ENCODE results near the gene CNTFR. TPM values are rescaled to one million over a fixed set of nuclear protein-coding genes. Genes with fewer than 3 reads are reported as not detected.
"Not testable (repeated sequence)": the region's sequence is repeated elsewhere in the genome, so short reads cannot be mapped to it uniquely, and the experiment has no call there.

The CNTFR gene
- total RNA-seq (2021) (3.7 and 4.5 TPM in 2 replicates), Bru-seq, nascent RNA (percentile 30 among the genes with signal in this experiment), BruChase-seq, experiment 1, labeled RNA remaining after a 2-hour chase (percentile 32 among the genes with signal in this experiment), BruChase-seq, experiment 2, labeled RNA remaining after a 6-hour chase (percentile 31 among the genes with signal in this experiment)
- long read RNA-seq, partial matches to known transcripts, result 0 of 2 reads
- long read RNA-seq, other reads (novel, unspliced or antisense), result 0 of 2 reads

- peaks cover 15% of the 10 kb centered on the region for H3K4me1 ChIP-seq (ENCODE audit: insufficient read depth, low read length, poor library complexity, severe bottlenecking)
- DNase-seq (ENCODE audit: low spot score), result peak; percentile 58
- no peaks in the 10 kb centered on the region for H3K9me3 ChIP-seq (ENCODE audit: low read depth, low read length, poor library complexity, severe bottlenecking)
- H3K4me3 ChIP-seq (ENCODE audit: low read depth, low read length, poor library complexity, severe bottlenecking), result peak within 1 kb of the TSS; percentile 60
- CTCF ChIA-PET, result interaction anchor here (0.8 kb wide), 1 partner anchor 185 kb away, joined by 3 read pairs; no protein-coding TSS in a partner anchor
- intact Hi-C loops (cut with micrococcal nuclease; ENCODE audit: unreplicated experiment), result loop anchor here (2.0 to 5.0 kb wide), 3 partner anchors 153 to 258 kb away; no protein-coding TSS in a partner anchor
- peak within 1 kb of the TSS; percentile 49 for H3K27ac ChIP-seq (ENCODE audit: low read depth, low read length, poor library complexity, severe bottlenecking)
- no peaks in the 10 kb centered on the region for H3K36me3 ChIP-seq (ENCODE audit: insufficient read depth, low read length, poor library complexity, severe bottlenecking)
- POLR2A ChIA-PET (ENCODE audit: low non-redundant PET), result no interaction called here
- peaks cover 45% of the 10 kb centered on the region for H3K27me3 ChIP-seq (replicated peaks; ENCODE audit: insufficient read depth, low read depth, low read length, poor library complexity)
- no TSS peak for BruUV-seq (replicated peaks)
- no peak for TF ChIP-seq EZH2 (IDR thresholded peaks at IDR 0.05; ENCODE audit: borderline replicate concordance, low read depth, low read length, poor library complexity, severe bottlenecking)
- no peak for TF ChIP-seq CTCF (conservative IDR thresholded peaks at IDR 0.05; ENCODE audit: low read depth, low read length)
Measured at GRCh38 chr9:34589636-34590380, at the start of gene CNTFR. CNTFR (minus strand) TSS chr9:34589724; CDS start chr9:34568981, 20,743 bp downstream.

GRCh38 chr9:34639322-34639721, 49.8 kb upstream of the CNTFR start:
- intact Hi-C loops (cut with micrococcal nuclease; ENCODE audit: unreplicated experiment), result not testable (repeated sequence)

GRCh38 chr9:34638138-34638445, 48.6 kb upstream of the CNTFR start:
- DNase-seq (ENCODE audit: low spot score), result no peak
- H3K27me3 ChIP-seq (replicated peaks; ENCODE audit: insufficient read depth, low read depth, low read length, poor library complexity), result no peaks in the 10 kb centered on the region
- no TSS peak for BruUV-seq (replicated peaks)
- H3K27ac ChIP-seq (ENCODE audit: low read depth, low read length, poor library complexity, severe bottlenecking), result peak overlapping the region; percentile 87
- peaks cover 14% of the 10 kb centered on the region for H3K36me3 ChIP-seq (ENCODE audit: insufficient read depth, low read length, poor library complexity, severe bottlenecking)
- intact Hi-C loops (cut with micrococcal nuclease; ENCODE audit: unreplicated experiment), result no loop called here
- POLR2A ChIA-PET (ENCODE audit: low non-redundant PET), result no interaction called here
- H3K4me3 ChIP-seq (ENCODE audit: low read depth, low read length, poor library complexity, severe bottlenecking), result peak overlapping the region; percentile 76
- CTCF ChIA-PET, result no interaction called here
- peaks cover 6% of the 10 kb centered on the region for H3K4me1 ChIP-seq (ENCODE audit: insufficient read depth, low read length, poor library complexity, severe bottlenecking)
- no peaks in the 10 kb centered on the region for H3K9me3 ChIP-seq (ENCODE audit: low read depth, low read length, poor library complexity, severe bottlenecking)
- TF ChIP-seq CTCF (conservative IDR thresholded peaks at IDR 0.05; ENCODE audit: low read depth, low read length) (no peak), EZH2 (IDR thresholded peaks at IDR 0.05; ENCODE audit: borderline replicate concordance, low read depth, low read length, poor library complexity, severe bottlenecking) (no peak)

More at GRCh38 chr9:34639322-34639721, 49.8 kb upstream of the CNTFR start:
- H3K4me1 ChIP-seq (ENCODE audit: insufficient read depth, low read length, poor library complexity, severe bottlenecking); H3K27me3 ChIP-seq (replicated peaks; ENCODE audit: insufficient read depth, low read depth, low read length, poor library complexity); H3K4me3 ChIP-seq (ENCODE audit: low read depth, low read length, poor library complexity, severe bottlenecking); DNase-seq (ENCODE audit: low spot score); POLR2A ChIA-PET (ENCODE audit: low non-redundant PET); CTCF ChIA-PET; BruUV-seq (replicated peaks); H3K9me3 ChIP-seq (ENCODE audit: low read depth, low read length, poor library complexity, severe bottlenecking); H3K27ac ChIP-seq (ENCODE audit: low read depth, low read length, poor library complexity, severe bottlenecking): not testable (repeated sequence)
- peaks cover 14% of the 10 kb centered on the region for H3K36me3 ChIP-seq (ENCODE audit: insufficient read depth, low read length, poor library complexity, severe bottlenecking)

Measured in A673 (cell line).